HG03378 (cell line): ENCODE measurements around the gene PLEKHM1.

ENCODE experiments used
- ATAC-seq: cut with Tn5 transposase; IDR thresholded peaks from one replicate; pipeline ENCODE4 v1.9.1; 2021; ENCODE audit warnings: mild to moderate bottlenecking, moderate library complexity; ENCODE audit not compliant: unreplicated experiment

The PLEKHM1 gene

DNA sequence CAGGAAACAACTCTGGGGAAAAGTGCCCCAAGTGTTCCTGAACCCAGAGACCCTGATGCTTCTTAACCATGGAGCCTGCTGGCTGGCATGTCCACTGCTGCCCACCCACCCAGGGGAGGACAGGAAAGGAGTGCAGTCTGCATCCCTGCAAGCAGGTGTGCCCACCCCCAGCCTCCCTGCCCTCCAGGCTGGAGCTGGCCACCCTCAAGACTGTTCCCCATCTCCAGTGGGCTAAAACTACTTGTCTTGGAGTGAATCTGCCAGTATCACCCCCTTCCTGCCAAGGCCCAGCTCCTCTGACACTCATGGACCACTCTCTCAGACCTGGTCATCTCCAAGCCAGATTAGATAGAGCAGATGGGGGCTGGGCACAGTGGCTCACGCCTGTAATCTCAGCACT is 87.6 kb downstream of the PLEKHM1 start:
- no peak for ATAC-seq

DNA sequence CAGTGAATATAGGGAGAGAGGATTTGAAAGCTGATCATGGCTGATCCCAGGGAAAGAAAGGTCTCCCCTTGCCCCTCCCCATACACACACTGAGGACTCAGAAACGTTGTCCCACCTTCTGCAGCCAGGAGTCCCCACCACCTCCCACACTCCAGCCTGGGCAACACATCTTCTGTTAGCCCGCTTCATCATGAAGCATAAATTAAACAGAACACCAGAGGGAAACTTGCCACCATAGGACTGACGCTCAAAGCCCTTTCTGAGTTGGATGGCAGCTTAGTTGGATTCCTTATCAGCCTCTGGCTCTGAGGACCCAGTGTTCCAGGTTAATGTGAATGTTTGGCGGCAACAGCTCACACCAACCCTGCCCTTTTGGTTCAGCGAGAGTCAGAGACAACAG is 91.7 kb downstream of the PLEKHM1 start:
- no peak for ATAC-seq

DNA sequence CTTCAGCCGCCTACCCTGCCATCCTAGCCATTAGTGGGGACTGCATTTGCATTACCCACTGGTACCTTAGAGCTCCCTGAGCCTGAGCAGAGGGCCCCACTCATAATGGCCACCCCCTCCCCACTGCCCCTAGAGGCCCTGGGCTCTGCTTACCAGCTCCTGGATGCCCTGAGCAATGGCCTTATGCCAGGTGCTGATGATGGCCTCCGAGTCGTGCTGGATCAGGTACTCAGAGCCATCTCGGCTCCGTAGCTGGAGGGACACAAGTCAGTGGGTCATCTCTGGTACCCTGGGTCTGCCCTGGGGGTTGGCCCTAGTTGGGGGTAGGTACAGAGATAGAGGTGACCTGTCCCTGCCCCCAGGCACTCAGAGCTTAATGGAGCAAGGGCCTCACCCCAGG is 92.7 kb downstream of the PLEKHM1 start:
- ATAC-seq, result no peak

DNA sequence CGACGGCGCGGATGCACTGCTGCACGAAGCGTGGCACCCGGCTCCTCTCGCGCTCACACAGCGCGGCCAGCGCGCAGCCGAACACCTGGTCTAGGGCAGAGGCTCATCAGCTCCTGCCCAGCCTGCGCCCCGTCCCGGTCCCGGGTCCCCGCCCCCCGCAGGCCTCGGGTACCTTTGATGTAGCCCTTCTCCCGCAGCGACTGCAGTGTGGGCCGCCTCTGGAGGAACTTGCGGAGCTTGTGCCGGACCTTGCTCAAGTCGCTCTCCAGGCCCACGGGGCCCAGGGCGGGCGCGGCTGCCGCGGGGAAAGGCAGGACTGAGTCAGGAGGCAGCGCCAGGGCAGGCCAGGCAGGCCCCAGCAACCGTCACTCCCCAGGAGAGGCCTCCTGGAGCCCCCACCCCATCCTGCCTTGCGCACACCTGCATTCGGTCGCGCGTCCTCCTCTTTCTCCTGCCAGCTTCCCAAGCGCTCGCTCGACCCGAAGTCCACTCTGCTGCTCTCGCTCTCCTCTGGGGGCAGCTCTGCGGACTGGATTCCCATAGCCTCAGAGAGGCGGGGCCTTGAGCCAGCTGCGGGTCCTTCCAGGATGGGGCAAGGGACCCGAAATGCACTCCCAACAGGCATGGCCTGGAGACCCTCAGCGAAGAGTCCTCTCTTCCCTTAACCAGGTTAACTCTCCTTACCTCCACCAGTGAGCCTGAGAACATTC is 93.9 kb downstream of the PLEKHM1 start:
- ATAC-seq, result no peak

DNA sequence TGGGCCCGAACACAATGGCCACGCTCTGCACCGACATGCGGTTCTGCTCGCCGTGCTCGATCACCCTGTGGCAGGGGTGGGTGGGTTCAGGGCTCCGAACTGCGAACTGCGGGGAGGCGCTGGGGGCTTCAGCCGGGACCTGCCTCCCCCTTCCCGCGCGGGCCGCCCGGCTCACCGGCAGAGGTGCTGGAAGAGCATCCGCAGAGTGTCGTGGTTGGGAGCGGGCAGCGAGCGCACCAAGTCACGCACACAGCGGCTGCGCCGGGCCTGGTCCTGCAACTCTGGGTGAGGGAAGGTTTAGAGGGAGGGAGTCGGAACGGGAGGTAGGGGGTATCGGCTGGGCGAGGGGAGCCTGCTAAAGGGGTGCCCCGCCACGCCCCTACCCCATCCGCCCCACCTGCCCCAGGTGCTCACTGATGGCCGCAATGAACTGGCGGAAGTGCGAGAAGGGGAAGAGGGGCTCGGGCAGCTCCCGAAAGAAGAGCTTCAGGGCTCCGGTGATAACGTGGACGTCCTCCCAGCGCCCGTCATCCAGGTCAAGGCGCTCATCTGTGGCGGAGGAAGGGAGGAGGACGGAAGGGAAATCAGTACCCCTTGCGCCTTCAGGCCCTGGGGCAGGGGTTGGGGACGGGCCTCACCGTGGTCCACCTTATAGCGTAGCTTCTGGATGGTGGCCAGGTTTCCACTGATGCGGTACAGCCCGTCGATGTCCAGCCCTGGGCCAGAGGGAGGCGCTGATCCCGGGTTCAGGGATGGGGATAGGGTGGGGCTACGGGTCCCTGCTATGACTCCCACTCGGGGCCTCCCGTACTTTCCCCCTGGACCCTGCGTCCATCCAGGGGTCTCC is 94.7 kb downstream of the PLEKHM1 start:
- ATAC-seq, result no peak

DNA sequence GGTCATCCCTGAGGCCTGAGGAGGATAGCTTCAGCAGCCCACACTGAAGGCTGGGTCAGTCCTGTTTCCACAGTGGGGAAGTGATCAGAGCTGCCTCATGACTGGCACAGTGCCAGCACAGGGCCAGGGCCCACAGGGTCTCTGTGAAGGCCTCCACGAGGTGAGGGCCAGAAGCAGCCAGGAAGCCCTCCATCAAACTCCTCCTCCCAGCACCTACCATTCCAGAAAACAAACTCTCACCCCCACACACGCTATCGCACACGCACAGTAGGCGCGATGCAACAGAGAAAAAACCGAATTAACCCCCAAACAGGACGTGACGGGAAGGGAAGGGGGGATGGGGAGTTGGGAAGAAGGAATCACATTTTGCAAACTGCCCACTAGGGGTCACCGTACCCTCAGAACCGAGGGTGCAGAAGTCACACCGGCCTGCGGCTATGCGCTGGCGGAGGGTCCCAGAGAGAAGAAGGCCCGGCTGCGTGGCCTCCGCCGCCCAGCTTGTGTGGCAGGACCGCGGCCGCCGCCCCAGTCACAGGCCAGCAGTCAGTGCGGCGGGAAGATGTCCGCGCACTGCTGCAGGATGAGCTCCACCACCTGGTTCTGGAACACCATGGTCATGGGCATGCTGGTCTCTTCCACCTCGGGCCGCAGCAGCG is 95.5 kb downstream of the PLEKHM1 start:
- no peak for ATAC-seq

DNA sequence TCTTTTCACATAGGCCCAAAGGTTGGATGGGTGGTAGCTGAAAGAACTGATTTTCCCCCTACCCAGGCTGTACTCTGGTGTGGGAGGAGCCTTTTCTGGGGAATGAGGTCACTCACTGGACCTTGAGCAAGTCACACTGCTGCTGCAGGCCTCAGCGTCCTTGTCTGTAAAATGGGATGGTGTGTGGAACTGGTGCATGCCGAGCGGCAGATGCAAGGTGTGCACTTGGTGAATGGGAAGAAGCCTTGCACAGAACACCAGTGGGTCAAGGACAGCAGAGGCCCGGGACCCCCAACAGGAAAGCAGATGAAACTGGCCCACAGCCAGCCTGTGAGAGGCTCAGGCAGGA is 96.0 kb downstream of the PLEKHM1 start:
- ATAC-seq, result no peak

DNA sequence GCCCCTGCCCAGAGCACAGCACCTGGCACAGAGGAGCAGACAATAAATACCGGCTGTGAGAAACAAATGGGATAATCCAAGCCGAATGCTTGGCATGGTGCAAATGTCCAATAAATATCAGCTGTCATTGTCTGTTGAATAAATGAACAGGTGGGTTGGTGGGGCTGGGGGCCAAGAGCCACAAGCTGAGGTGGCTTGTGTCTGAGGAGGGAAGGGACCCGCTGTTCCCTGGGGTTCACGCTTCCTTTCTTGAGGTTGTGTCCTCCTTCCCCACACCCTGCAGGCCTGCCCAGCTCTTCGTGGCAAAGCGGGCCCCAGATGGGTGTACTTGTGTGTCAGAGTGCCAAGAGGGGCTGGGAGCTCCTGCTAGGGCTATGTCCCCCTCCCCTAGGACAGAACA is 96.4 kb downstream of the PLEKHM1 start:
- ATAC-seq, result no peak

DNA sequence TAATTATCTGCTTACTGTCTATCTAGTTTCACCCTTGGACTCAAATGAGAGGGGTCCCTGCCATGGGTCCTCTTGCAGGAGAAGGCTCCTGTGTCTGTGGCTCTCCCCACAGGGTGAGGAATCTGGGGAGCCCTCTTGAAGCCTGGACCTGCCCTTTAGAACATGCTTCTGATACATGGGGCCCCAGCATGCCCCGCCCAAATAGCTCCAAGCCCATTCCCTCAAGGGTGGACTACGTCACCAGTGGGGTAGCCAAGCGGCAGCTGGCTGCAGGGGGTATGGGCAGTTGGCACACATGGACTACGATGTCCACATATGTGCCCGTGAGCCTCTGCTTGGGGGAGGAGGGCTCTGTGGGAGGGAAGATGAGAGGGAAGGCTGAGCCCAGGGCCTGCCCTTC is 97.1 kb downstream of the PLEKHM1 start:
- ATAC-seq, result no peak

DNA sequence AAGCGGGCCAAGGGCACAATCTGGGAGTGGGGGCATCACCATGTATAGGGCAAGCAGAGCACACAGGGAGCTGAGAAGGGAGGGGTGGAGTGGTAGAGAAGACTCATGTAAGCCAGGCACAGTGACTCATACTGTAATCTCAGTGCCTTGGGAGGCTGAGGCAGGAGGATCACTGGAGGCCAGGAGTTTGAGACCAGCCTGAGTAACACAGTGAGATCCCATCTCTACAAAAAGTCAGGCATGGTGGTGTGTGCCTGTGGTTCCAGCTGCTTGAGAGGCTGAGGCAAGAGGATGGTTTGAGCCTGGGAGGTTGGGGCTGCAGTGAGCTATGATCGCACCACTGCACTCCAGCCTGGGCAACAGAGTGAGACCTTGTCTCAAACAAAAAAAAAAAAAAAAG is 98.6 kb downstream of the PLEKHM1 start:
- ATAC-seq, result no peak

DNA sequence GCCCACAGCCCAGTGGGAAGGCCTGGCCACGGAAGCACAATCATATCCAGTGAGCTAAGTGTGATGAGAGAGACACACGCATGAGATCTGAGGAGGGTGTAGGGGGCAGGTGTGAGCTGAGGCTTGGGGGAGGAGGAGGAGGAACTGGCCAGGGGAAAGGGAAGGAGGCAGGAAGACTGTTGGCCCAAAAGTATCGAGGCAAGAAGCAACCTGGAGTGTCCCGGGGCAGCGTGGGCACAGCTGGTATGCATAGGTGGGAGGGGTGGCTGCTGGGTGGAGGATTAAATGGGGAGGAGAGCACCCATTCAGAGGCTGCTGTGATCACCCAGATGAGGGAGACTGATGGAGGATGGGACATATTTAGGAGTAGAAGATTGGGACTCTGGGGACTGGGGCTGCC is 99.2 kb downstream of the PLEKHM1 start:
- ATAC-seq, result no peak

DNA sequence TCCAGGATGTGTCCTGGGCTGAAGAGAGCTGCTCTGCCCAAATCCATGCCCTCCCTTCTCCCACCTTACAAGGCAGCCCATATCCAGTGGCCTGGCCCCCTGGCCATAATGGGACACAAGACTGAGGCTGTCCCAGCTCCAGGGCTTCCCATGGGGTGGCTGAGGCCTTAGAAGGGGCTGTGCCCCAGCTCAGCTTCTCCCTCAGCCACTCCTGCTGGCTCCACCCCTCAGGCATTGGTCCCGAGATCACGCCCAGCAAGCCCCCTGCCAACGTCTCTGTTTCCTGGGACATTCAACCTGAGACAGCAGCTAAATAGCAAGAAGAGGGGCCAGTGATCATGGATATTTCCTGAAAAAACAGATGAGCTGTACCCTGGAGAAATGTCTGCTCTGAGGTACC is 101.2 kb downstream of the PLEKHM1 start:
- no peak for ATAC-seq

DNA sequence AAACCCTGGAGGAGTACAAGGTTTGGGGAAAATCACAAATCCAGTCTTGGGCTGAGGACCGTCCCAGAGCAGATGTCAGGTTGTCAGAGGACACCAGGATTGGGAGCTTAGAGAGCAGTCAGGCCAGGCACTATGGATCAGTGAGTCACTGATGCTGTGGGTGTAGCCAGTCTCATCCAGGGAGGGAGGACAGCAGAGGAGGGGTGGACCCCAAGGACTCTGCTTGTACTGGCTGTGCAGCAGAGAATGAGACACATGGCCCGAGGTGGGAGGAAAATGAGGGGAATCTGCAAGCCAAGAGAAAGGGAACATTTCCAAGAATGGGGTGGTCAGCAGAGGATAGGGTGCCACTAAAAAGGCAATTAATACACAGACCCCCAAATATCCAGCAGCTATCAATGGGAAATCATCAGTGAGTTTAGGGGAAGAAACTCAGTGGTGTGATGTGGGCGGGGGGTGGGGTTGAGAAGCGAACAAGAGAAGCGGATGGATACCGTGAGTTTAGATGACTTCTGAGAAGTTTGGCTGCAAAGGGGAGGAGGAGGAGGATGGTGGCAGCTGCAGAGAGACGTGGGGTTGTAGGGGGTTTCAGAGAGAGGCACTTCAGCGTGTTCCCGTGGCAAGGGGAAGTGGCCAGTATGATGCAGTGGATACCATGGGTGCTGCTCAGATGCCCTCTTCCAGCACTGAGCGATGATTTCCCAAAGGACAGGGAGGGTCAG is 101.8 kb downstream of the PLEKHM1 start:
- ATAC-seq, result no peak

DNA sequence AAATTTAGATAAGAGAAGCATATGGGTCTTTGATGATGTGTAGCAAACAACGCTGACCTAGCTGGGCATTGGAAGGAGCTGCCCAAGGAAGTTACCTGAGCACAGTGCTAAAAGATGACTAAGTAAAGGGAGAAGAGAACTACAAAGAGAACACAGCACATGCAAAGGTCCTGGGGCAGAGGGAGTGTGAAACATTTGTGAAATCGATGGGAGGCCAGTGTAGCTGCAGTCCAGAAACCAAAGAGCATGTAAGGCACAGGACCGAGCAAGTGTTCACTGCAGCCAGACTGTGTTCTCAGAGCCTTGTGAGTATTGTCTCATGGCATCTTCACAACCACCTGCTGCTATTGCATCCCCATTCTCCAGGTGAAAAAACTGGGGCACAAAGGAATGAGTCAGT is 102.8 kb downstream of the PLEKHM1 start:
- no peak for ATAC-seq

DNA sequence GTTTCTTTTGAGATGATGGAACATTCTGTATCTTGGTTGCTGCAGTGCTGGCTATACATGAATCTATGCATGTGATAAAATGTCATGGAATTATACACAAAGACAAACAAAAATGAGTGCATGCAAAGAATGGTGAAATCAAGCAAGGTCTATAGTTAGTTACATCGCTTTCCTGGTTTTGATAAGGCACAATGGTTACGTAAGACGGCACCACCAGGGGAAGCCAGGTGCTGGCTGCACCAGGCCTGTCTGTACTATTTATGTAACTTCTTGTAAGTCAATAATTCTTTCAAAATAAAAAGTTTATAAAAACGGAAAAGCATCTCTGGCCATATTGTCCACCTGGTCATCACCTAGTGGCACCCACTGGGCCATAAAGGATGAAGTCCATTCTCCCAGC is 104.3 kb downstream of the PLEKHM1 start:
- no peak for ATAC-seq
